IMR-90 (cell line): ENCODE measurements around the gene OPRM1. TPM values are rescaled to one million over a fixed set of nuclear protein-coding genes. Genes with fewer than 3 reads are reported as not detected.

ENCODE experiments used
- ATAC-seq: fragments of 200-7000 bp; cut with Tn5 transposase; 2 replicates; pipeline ENCODE4 v1.9.1; 2020; ENCODE audit warnings: low read depth, mild to moderate bottlenecking, moderate library complexity
- BruUV-seq: library from RNA; stranded (reverse); fragments of 400-500 nt; replicated peaks from 2 replicates; lab custom pipeline; 2021; lab: Mats Ljungman, UMichigan
- CTCF ChIA-PET: fragments of 300-600 bp; formaldehyde crosslinking; extraction: SDS; loops from one replicate; lab custom pipeline; 2021; ENCODE audit warnings: antibody characterized with exemption; lab: Yijun Ruan, JAX
- POLR2A ChIA-PET: fragments of 300-600 bp; sonication (Branson Sonifier 250); formaldehyde crosslinking; loops from one replicate; lab custom pipeline; 2022; ENCODE audit warnings: antibody characterized with exemption; ENCODE audit not compliant: unreplicated experiment; lab: Charles Lee
- DNase-seq: peaks from one replicate; pipeline ENCODE4 v3.0.0; 2013
- H2AFZ ChIP-seq: replicated peaks from 2 replicates; pipeline ENCODE3; 2013; ENCODE audit warnings: low read length, mild to moderate bottlenecking; ENCODE audit not compliant: poor library complexity
- H2AK5ac ChIP-seq: 2 replicates; pipeline ENCODE4 v1.6.1; 2013; ENCODE audit warnings: low read depth, low read length, inconsistent platforms
- H2AK9ac ChIP-seq: replicated peaks from 2 replicates; pipeline ENCODE3; 2013; ENCODE audit warnings: mild to moderate bottlenecking, low read depth, low read length, moderate library complexity; ENCODE audit not compliant: poor library complexity
- H2BK120ac ChIP-seq: 2 replicates; pipeline ENCODE4 v1.6.1; 2013; ENCODE audit warnings: low read depth, low read length, inconsistent platforms
- H2BK15ac ChIP-seq: 3 replicates; pipeline ENCODE4 v1.6.1; 2013; ENCODE audit warnings: low read depth, low read length, inconsistent platforms
- H2BK20ac ChIP-seq: 2 replicates; pipeline ENCODE4 v1.6.1; 2013; ENCODE audit warnings: low read depth, mild to moderate bottlenecking, inconsistent platforms, low read length, moderate library complexity
- H2BK5ac ChIP-seq: 2 replicates; pipeline ENCODE4 v1.6.1; 2013; ENCODE audit warnings: mild to moderate bottlenecking, low read depth, low read length, inconsistent platforms; ENCODE audit not compliant: poor library complexity, severe bottlenecking
- H3K14ac ChIP-seq: replicated peaks from 2 replicates; pipeline ENCODE4 v1.6.1; 2013; ENCODE audit warnings: low read depth, low read length, inconsistent platforms
- H3K18ac ChIP-seq: 2 replicates; pipeline ENCODE4 v1.6.1; 2013; ENCODE audit warnings: low read depth, low read length, control low read depth
- H3K23ac ChIP-seq: 2 replicates; pipeline ENCODE4 v1.6.1; 2013; ENCODE audit warnings: low read depth, low read length, inconsistent platforms
- H3K27ac ChIP-seq: 2 replicates; pipeline ENCODE4 v1.5.1; 2013; ENCODE audit warnings: mild to moderate bottlenecking, control low read depth, low read length; ENCODE audit not compliant: insufficient read depth
- H3K27me3 ChIP-seq: 2 replicates; pipeline ENCODE4 v1.6.1; 2013; ENCODE audit warnings: low read length; ENCODE audit not compliant: control insufficient read depth, insufficient read depth
- H3K36me3 ChIP-seq: 2 replicates; pipeline ENCODE4 v1.6.1; 2013; ENCODE audit warnings: low read length, mixed read lengths; ENCODE audit not compliant: control insufficient read depth, insufficient read depth
- H3K4ac ChIP-seq: 2 replicates; pipeline ENCODE4 v1.6.1; 2013; ENCODE audit warnings: low read depth, low read length, inconsistent platforms
- H3K4me1 ChIP-seq: 2 replicates; pipeline ENCODE4 v1.6.1; 2013; ENCODE audit warnings: low read length, mixed read lengths; ENCODE audit not compliant: control insufficient read depth, insufficient read depth
- H3K4me2 ChIP-seq: 2 replicates; pipeline ENCODE4 v1.6.1; 2013; ENCODE audit warnings: low read depth, mild to moderate bottlenecking, control low read depth, low read length, moderate library complexity
- H3K4me3 ChIP-seq: 2 replicates; pipeline ENCODE4 v1.5.1; 2013; ENCODE audit warnings: low read depth, mild to moderate bottlenecking, control low read depth, low read length, moderate library complexity; ENCODE audit not compliant: insufficient read depth
- H3K56ac ChIP-seq: 2 replicates; pipeline ENCODE4 v1.6.1; 2013; ENCODE audit warnings: low read length, inconsistent platforms; ENCODE audit not compliant: insufficient read depth; ENCODE audit errors: extremely low read depth
- H3K79me1 ChIP-seq, 2 experiments: 2 replicates each; pipeline ENCODE4 v1.6.1; 2013; ENCODE audit warnings: low read length in 2 of 2, inconsistent platforms in 1 of 2, low read depth in 1 of 2
- H3K9ac ChIP-seq: 2 replicates; pipeline ENCODE4 v1.6.1; 2013; ENCODE audit warnings: low read depth, low read length, control low read depth
- H3K9me1 ChIP-seq: 2 replicates; pipeline ENCODE4 v1.6.1; 2013; ENCODE audit warnings: low read length, inconsistent platforms; ENCODE audit not compliant: insufficient read depth
- H3K9me3 ChIP-seq: 2 replicates; pipeline ENCODE4 v1.6.1; 2013; ENCODE audit warnings: low read length; ENCODE audit not compliant: control insufficient read depth, insufficient read depth
- H4K20me1 ChIP-seq: 2 replicates; pipeline ENCODE4 v1.6.1; 2013; ENCODE audit warnings: low read length, inconsistent platforms; ENCODE audit not compliant: insufficient read depth
- H4K5ac ChIP-seq: 2 replicates; pipeline ENCODE4 v1.6.1; 2013; ENCODE audit warnings: mild to moderate bottlenecking, low read depth, low read length, control low read depth
- H4K8ac ChIP-seq, 2 experiments: 2 replicates each; pipeline ENCODE4 v1.6.1; 2013; ENCODE audit warnings: low read depth in 2 of 2, low read length in 2 of 2, control low read depth in 1 of 2, inconsistent platforms in 1 of 2
- H4K91ac ChIP-seq: 2 replicates; pipeline ENCODE4 v1.6.1; 2013; ENCODE audit warnings: low read depth, low read length, inconsistent platforms; ENCODE audit not compliant: insufficient read depth
- BHLHE40 ChIP-seq: fragments of 150-350 bp; IDR thresholded peaks from 2 replicates; pipeline ENCODE4 v1.6.1; 2016; ENCODE audit warnings: mild to moderate bottlenecking, low read depth, low read length
- CEBPB ChIP-seq: IDR thresholded peaks from 2 replicates; pipeline ENCODE4 v1.6.1; 2012; ENCODE audit warnings: low read depth, low read length, improper control_type of control experiment
- FOS ChIP-seq: fragments of 150-350 bp; IDR thresholded peaks from 2 replicates; pipeline ENCODE4 v1.6.1; 2016; ENCODE audit warnings: low read depth, low read length
- MAFK ChIP-seq: IDR thresholded peaks from 2 replicates; pipeline ENCODE4 v1.6.1; 2012; ENCODE audit warnings: low read depth, low read length, improper control_type of control experiment
- MAZ ChIP-seq: IDR thresholded peaks from 2 replicates; pipeline ENCODE4 v1.6.1; 2012; ENCODE audit warnings: low read depth, mild to moderate bottlenecking, low read length, improper control_type of control experiment, moderate library complexity, borderline replicate concordance
- MXI1 ChIP-seq: IDR thresholded peaks from 2 replicates; pipeline ENCODE4 v1.6.1; 2012; ENCODE audit warnings: low read depth, mild to moderate bottlenecking, low read length, moderate library complexity, borderline replicate concordance
- NFE2L2 ChIP-seq: fragments of 150-350 bp; IDR thresholded peaks from 2 replicates; pipeline ENCODE4 v1.6.1; 2016; ENCODE audit warnings: low read depth, mild to moderate bottlenecking, low read length
- RAD21 ChIP-seq: IDR thresholded peaks from 2 replicates; pipeline ENCODE4 v1.6.1; 2012; ENCODE audit warnings: low read length, improper control_type of control experiment
- RCOR1 ChIP-seq: IDR thresholded peaks from 2 replicates; pipeline ENCODE4 v1.6.1; 2012; ENCODE audit warnings: mild to moderate bottlenecking, low read length, improper control_type of control experiment; ENCODE audit not compliant: insufficient replicate concordance
- RFX5 ChIP-seq: IDR thresholded peaks from 2 replicates; pipeline ENCODE4 v1.8.0; 2012; ENCODE audit warnings: low read depth, mild to moderate bottlenecking, low read length, moderate library complexity
- SMC3 ChIP-seq: fragments of 150-350 bp; IDR thresholded peaks from 2 replicates; pipeline ENCODE4 v1.6.1; 2016; ENCODE audit warnings: low read depth, mild to moderate bottlenecking, antibody characterized with exemption, low read length, moderate library complexity
- WGBS, 2 experiments: methylation state at CpG; one replicate each; pipeline versions ENCODE4 v1.1.5 to v1.1.7; 2013; ENCODE audit warnings: missing lambda C conversion rate in 2 of 2; ENCODE audit not compliant: insufficient read length in 1 of 2; ENCODE audit errors: extremely low coverage in 2 of 2; 5-methylcytosine and 5-hydroxymethylcytosine counted together
- dilution Hi-C: fragments of 300-500 bp; cut with HindIII; formaldehyde crosslinking; loops from one replicate; pipeline ENCODE4 v1.14.3; 2018; ENCODE audit warnings: low sequenced_read_pairs; ENCODE audit not compliant: unreplicated experiment
- in situ Hi-C: fragments of 300-500 bp; cut with MboI; formaldehyde crosslinking; loops from 3 replicates; pipeline ENCODE4 v1.14.3; 2019; ENCODE audit warnings: low sequenced_read_pairs, inconsistent platforms, mixed read lengths
- intact Hi-C: fragments of 100-400 bp; cut with micrococcal nuclease; formaldehyde crosslinking; loops from 2 replicates; pipeline ENCODE4 v1.10.0; 2022
- polyA plus RNA-seq, 3 experiments: library from polyadenylated mRNA; depleted of rRNA; stranded (reverse); fragments of >200 nt; gene quantifications; 2 replicates each; pipeline ENCODE4 v1.2.3, GENCODE V29; 2012; ENCODE audit warnings: low replicate concordance in 1 of 3
- total RNA-seq: library from RNA; depleted of rRNA; stranded (reverse); fragments of >200 nt; gene quantifications from 2 replicates; pipeline ENCODE4 v1.2.3, GENCODE V29; 2012
- TF ChIP-seq, protein P1 (sequence below): fragments of 150-350 bp; IDR thresholded peaks from 2 replicates; pipeline ENCODE4 v1.6.1; 2017; ENCODE audit warnings: mild to moderate bottlenecking, antibody characterized with exemption, low read length, low read depth
- TF ChIP-seq, protein P2 (sequence below): conservative IDR thresholded peaks from 2 replicates; pipeline ENCODE4 v1.5.1; 2012; ENCODE audit warnings: mild to moderate bottlenecking, low read depth, low read length, improper control_type of control experiment

Gene OPRM1
- total and polyA plus RNA-seq, 2 of the 4 experiments (the other 2 are of a cell fraction), result not detected

DNA sequence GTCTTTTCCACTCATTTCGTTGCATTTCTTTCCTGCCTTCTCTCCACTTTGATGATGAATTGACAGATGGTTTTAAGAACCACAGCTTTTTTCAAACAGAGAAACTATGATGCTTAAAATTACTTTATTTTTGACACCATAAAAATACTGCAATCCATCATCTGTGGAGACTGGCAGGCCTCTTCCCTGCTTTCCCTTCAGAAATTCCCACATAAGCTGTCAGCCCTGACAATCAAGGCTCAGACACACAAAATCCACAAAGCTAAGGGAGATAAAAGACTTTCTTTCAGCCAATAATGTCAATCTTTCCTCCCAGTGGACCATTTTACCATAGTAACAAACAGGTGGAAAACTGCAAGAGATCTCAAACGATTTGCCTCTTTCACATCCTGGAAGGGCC is 235.1 kb downstream of the OPRM1 start:
- Histone ChIP-seq H3K27ac (no peak overlapping the region), H2BK120ac (no peak overlapping the region), H3K9ac (no peak overlapping the region), H4K91ac (no peak overlapping the region), H3K14ac (no peak overlapping the region), H3K4me1 (peaks cover 3% of the 10 kb centered on the region), H4K20me1 (no peaks in the 10 kb centered on the region), H3K23ac (no peak overlapping the region), H3K18ac (no peak overlapping the region), H3K79me1 (no peaks in the 10 kb centered on the region), H2AFZ (no peak overlapping the region), H2AK9ac (no peak overlapping the region), H3K9me3 (no peaks in the 10 kb centered on the region), H3K4me3 (no peak overlapping the region), H4K5ac (no peak overlapping the region), H3K4me2 (no peak overlapping the region), H4K8ac (no peak overlapping the region), H2BK15ac (no peak overlapping the region), H3K56ac (no peak overlapping the region), H3K27me3 (no peaks in the 10 kb centered on the region), H2AK5ac (no peak overlapping the region), H2BK20ac (no peak overlapping the region), H3K9me1 (no peaks in the 10 kb centered on the region), H3K36me3 (no peaks in the 10 kb centered on the region), H3K4ac (no peak overlapping the region), H2BK5ac (no peak overlapping the region)
- CTCF ChIA-PET, result no interaction called here
- in situ Hi-C loops, result no loop called here
- intact Hi-C loops, result no loop called here
- POLR2A ChIA-PET, result no interaction called here
- WGBS, 2 experiments, result no CpG with 5 or more reads among the region's 2 CpGs
- TF ChIP-seq BHLHE40, result no peak
- TF ChIP-seq CEBPB, result no peak
- no peak for TF ChIP-seq RFX5
- TF ChIP-seq, protein P1, sequence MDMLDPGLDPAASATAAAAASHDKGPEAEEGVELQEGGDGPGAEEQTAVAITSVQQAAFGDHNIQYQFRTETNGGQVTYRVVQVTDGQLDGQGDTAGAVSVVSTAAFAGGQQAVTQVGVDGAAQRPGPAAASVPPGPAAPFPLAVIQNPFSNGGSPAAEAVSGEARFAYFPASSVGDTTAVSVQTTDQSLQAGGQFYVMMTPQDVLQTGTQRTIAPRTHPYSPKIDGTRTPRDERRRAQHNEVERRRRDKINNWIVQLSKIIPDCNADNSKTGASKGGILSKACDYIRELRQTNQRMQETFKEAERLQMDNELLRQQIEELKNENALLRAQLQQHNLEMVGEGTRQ, result no peak
- TF ChIP-seq MAFK, result no peak
- TF ChIP-seq SMC3, result no peak
- TF ChIP-seq MAZ, result no peak
- no peak for TF ChIP-seq NFE2L2
- TF ChIP-seq RAD21, result no peak
- no peak for TF ChIP-seq RCOR1
- no peak for TF ChIP-seq MXI1
- TF ChIP-seq, protein P2, sequence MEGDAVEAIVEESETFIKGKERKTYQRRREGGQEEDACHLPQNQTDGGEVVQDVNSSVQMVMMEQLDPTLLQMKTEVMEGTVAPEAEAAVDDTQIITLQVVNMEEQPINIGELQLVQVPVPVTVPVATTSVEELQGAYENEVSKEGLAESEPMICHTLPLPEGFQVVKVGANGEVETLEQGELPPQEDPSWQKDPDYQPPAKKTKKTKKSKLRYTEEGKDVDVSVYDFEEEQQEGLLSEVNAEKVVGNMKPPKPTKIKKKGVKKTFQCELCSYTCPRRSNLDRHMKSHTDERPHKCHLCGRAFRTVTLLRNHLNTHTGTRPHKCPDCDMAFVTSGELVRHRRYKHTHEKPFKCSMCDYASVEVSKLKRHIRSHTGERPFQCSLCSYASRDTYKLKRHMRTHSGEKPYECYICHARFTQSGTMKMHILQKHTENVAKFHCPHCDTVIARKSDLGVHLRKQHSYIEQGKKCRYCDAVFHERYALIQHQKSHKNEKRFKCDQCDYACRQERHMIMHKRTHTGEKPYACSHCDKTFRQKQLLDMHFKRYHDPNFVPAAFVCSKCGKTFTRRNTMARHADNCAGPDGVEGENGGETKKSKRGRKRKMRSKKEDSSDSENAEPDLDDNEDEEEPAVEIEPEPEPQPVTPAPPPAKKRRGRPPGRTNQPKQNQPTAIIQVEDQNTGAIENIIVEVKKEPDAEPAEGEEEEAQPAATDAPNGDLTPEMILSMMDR, result no peak
- TF ChIP-seq FOS, result no peak
- dilution Hi-C loops, result no loop called here
- DNase-seq, result no peak
- no TSS peak for BruUV-seq
- ATAC-seq, result no peak
